ENCODE measurements around the gene FBXL4. TPM values are rescaled to one million over a fixed set of nuclear protein-coding genes. Genes with fewer than 3 reads are reported as not detected.

FBXL4 gene
- polyA plus RNA-seq, 1 donor from 2014 or later, result 9.7 TPM

GRCh38 chr6:98974309-98974708 is 26.6 kb upstream of the FBXL4 start:
- Histone ChIP-seq H3K36me3 (ENCODE audit: insufficient read depth, low read length) (no peaks in the 10 kb centered on the region), H3K79me2 (replicated peaks; ENCODE audit: insufficient read depth, low read length) (no peaks in the 10 kb centered on the region), H4K20me1 (ENCODE audit: insufficient read depth) (no peaks in the 10 kb centered on the region), H3K9me3 (ENCODE audit: low read length) (no peaks in the 10 kb centered on the region), H3K27me3 (ENCODE audit: insufficient read depth, low read depth, low read length) (no peaks in the 10 kb centered on the region), H3K9me2 (ENCODE audit: insufficient read depth, low read length) (no peaks in the 10 kb centered on the region), H3F3A (ENCODE audit: insufficient read depth, low read length, poor library complexity, severe bottlenecking) (peaks cover 5% of the 10 kb centered on the region), H2AFZ (ENCODE audit: low read depth, low read length) (no peak overlapping the region), H3K4me3 (ENCODE audit: low read length) (no peak overlapping the region), H3K27ac (ENCODE audit: low read length) (no peak overlapping the region), H3K4me2 (ENCODE audit: low read length) (no peak overlapping the region), H3K9ac (ENCODE audit: low read length) (no peak overlapping the region)
- TF ChIP-seq EZH2 (IDR thresholded peaks at IDR 0.05; ENCODE audit: borderline replicate concordance, insufficient read depth, low read length, poor library complexity, severe bottlenecking) (no peak), TAF1 (IDR thresholded peaks at IDR 0.05; ENCODE audit: low read depth) (no peak), SMC3 (conservative IDR thresholded peaks at IDR 0.05; ENCODE audit: poor library complexity) (no peak), EP300 (conservative IDR thresholded peaks at IDR 0.05; ENCODE audit: poor library complexity, severe bottlenecking) (no peak), POLR2AphosphoS5 (IDR thresholded peaks at IDR 0.05) (no peak), RAD21 (conservative IDR thresholded peaks at IDR 0.05) (no peak), CTCF (IDR thresholded peaks at IDR 0.05; ENCODE audit: poor library complexity, severe bottlenecking) (no peak), MXI1 (conservative IDR thresholded peaks at IDR 0.05; ENCODE audit: poor library complexity, severe bottlenecking) (no peak), REST (IDR thresholded peaks at IDR 0.05; ENCODE audit: borderline replicate concordance) (no peak)

- H3K36me3 ChIP-seq (ENCODE audit: insufficient read depth, low read length), result no peaks in the 10 kb centered on the region
- H3K9ac ChIP-seq (ENCODE audit: low read length), result no peak overlapping the region
- H3K27me3 ChIP-seq (ENCODE audit: insufficient read depth, low read depth, low read length), result no peaks in the 10 kb centered on the region
- H4K20me1 ChIP-seq (ENCODE audit: insufficient read depth), result no peaks in the 10 kb centered on the region
- H3K27ac ChIP-seq (ENCODE audit: low read length), result no peak overlapping the region
- H3K4me3 ChIP-seq (ENCODE audit: low read length), result no peak overlapping the region
- H2AFZ ChIP-seq (ENCODE audit: low read depth, low read length), result no peak overlapping the region
- H3F3A ChIP-seq (ENCODE audit: insufficient read depth, low read length, poor library complexity, severe bottlenecking), result peaks cover 5% of the 10 kb centered on the region
- H3K9me3 ChIP-seq (ENCODE audit: low read length), result no peaks in the 10 kb centered on the region
- H3K4me2 ChIP-seq (ENCODE audit: low read length), result no peak overlapping the region
- no peaks in the 10 kb centered on the region for H3K9me2 ChIP-seq (ENCODE audit: insufficient read depth, low read length)
- no peaks in the 10 kb centered on the region for H3K79me2 ChIP-seq (replicated peaks; ENCODE audit: insufficient read depth, low read length)
- no peak for TF ChIP-seq MXI1 (conservative IDR thresholded peaks at IDR 0.05; ENCODE audit: poor library complexity, severe bottlenecking)
- no peak for TF ChIP-seq POLR2AphosphoS5 (IDR thresholded peaks at IDR 0.05)
- TF ChIP-seq EP300 (conservative IDR thresholded peaks at IDR 0.05; ENCODE audit: poor library complexity, severe bottlenecking), result no peak
- no peak for TF ChIP-seq EZH2 (IDR thresholded peaks at IDR 0.05; ENCODE audit: borderline replicate concordance, insufficient read depth, low read length, poor library complexity, severe bottlenecking)
- no peak for TF ChIP-seq TAF1 (IDR thresholded peaks at IDR 0.05; ENCODE audit: low read depth)
- no peak for TF ChIP-seq RAD21 (conservative IDR thresholded peaks at IDR 0.05)
- no peak for TF ChIP-seq CTCF (IDR thresholded peaks at IDR 0.05; ENCODE audit: poor library complexity, severe bottlenecking)
- TF ChIP-seq SMC3 (conservative IDR thresholded peaks at IDR 0.05; ENCODE audit: poor library complexity), result no peak
- TF ChIP-seq REST (IDR thresholded peaks at IDR 0.05; ENCODE audit: borderline replicate concordance), result no peak
Measured at GRCh38 chr6:98973571-98973970, 25.8 kb upstream of the FBXL4 start.
